ENCODE measurements around the gene STXBP5. TPM values are rescaled to one million over a fixed set of nuclear protein-coding genes. Genes with fewer than 3 reads are reported as not detected.
A peak's percentile ranks its signal among the peaks of the same experiment; 100 is the strongest.

Gene STXBP5
- total and polyA plus RNA-seq, 2 donors, result 16.1 to 16.8 TPM

DNA sequence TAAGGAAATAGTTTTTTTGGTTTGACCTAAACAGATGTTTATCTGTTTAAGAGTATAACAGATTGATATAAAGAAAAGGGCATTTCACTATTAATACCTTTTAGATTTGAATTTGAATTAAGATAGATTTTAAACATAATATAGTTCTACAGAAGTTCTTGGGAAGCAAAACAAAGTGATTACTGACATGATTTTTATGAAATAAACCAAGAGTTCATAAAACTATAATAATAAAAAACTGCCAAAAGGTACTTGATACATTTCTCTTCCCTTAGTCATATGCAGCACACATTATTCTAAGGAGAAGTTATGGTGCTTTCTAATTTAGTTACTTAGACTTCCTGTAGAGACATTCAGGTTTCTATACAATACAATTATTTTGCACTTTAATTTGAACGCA is 9.6 kb downstream of the STXBP5 start:
- DNase-seq (ENCODE audit: low read depth in 6 of 9, low spot score in 9 of 9), result no peak
- Histone ChIP-seq H3K4me1 (ENCODE audit: control insufficient read depth in 2 of 2, insufficient read depth in 2 of 2, low read length in 2 of 2) (no peaks in the 10 kb centered on the region), H3K27me3 (ENCODE audit: control insufficient read depth in 2 of 2, insufficient read depth in 1 of 2, low read length in 1 of 2) (no peaks in the 10 kb centered on the region), H3K4me3 (ENCODE audit: low read length in 2 of 2) (no peak overlapping the region), H3K36me3 (ENCODE audit: control insufficient read depth in 2 of 2, insufficient read depth in 2 of 2, low read length in 1 of 2) (peaks cover 3 to 5% of the 10 kb centered on the region in 2 donors), H3K27ac (ENCODE audit: low read depth in 1 of 2, low read length in 1 of 2) (no peak overlapping the region), H3K9me3 (ENCODE audit: control insufficient read depth in 2 of 2, insufficient read depth in 1 of 2, low read length in 1 of 2) (no peaks in the 10 kb centered on the region)
- WGBS, result 42% methylated on average over 1 of the region's 1 CpG

DNA sequence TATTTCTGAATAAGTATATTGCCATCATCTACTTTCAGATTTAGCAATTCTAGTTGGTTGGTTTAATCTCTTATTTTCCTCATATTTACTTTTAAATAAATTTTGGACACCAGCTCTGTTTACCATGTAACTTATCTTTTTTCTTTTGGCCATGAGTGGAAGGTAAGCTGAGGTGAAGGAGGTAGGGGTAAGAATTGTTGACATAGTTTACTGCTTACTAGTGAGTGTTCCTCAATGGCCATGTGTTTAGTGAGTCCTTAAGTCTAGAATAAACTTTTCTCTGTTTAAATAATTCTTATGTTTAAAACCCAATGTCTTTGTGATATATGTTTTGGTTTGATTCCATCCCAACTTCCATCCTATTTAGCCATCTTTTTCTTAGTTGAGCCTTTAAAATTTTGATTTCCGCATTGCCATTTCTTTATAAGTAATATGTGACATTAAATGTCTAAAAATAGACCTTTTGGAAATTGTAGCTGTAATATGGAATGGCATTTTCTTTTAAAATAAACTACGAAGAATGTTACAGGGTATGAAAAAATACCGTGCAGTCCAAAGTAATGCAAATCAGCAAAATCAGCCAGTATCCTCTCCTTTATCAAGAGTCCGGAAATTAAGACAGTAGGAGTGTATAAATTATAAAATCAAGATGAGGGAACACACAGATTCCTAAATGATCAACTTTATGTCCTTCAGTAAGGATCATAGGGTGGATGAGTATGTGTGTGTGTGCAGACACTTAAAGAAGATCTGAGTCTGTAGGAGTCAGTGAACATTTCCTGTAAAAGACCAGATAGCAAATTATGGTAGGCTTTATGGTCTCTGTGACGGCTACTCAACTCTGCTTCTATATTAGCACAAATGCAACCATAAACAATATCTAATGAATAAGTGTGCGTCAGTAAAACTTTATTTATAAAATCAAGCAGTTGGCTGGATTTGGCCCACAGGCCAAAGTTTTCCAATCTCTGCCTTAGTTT is 10.3 kb downstream of the STXBP5 start:
- 98% methylated on average over 6 of the region's 6 CpGs for WGBS
- Histone ChIP-seq H3K4me3 (ENCODE audit: low read length in 2 of 2) (no peak overlapping the region), H3K36me3 (ENCODE audit: control insufficient read depth in 2 of 2, insufficient read depth in 2 of 2, low read length in 1 of 2) (peaks cover 3 to 5% of the 10 kb centered on the region in 2 donors), H3K4me1 (ENCODE audit: control insufficient read depth in 2 of 2, insufficient read depth in 2 of 2, low read length in 2 of 2) (no peaks in the 10 kb centered on the region), H3K27me3 (ENCODE audit: control insufficient read depth in 2 of 2, insufficient read depth in 1 of 2, low read length in 1 of 2) (no peaks in the 10 kb centered on the region), H3K27ac (ENCODE audit: low read depth in 1 of 2, low read length in 1 of 2) (no peak overlapping the region), H3K9me3 (ENCODE audit: control insufficient read depth in 2 of 2, insufficient read depth in 1 of 2, low read length in 1 of 2) (no peaks in the 10 kb centered on the region)
- no peak for DNase-seq (ENCODE audit: low read depth in 6 of 9, low spot score in 9 of 9)

DNA sequence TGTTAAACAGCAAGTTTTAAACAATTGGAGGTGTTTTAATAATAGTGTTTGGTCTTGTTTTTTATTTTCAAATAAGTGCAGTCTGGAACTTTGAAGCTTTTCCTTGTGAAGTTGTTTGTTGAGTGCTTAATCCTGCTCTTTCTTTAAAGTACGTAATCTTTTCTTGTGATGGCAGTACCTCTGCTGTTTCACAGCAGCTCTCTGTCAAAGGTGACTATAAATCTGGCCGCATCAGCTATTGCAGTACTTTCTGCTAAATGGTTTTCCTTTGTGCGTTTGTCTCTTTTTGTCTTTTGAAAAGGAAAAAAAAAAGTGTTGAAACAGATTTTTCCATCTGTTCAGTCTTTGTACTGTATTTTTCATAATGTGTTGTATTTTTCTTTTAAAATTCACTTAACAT is 12.7 kb downstream of the STXBP5 start:
- no peak overlapping the region for H3K27ac ChIP-seq (ENCODE audit: low read depth in 1 of 2, low read length in 1 of 2)
- no peak overlapping the region for H3K4me3 ChIP-seq (ENCODE audit: low read length in 2 of 2)
- no peak for DNase-seq (ENCODE audit: low read depth in 6 of 9, low spot score in 9 of 9)
- no peaks in the 10 kb centered on the region for H3K27me3 ChIP-seq (ENCODE audit: control insufficient read depth in 2 of 2, insufficient read depth in 1 of 2, low read length in 1 of 2)
- no peaks in the 10 kb centered on the region for H3K4me1 ChIP-seq (ENCODE audit: control insufficient read depth in 2 of 2, insufficient read depth in 2 of 2, low read length in 2 of 2)
- H3K9me3 ChIP-seq (ENCODE audit: control insufficient read depth in 2 of 2, insufficient read depth in 1 of 2, low read length in 1 of 2), result no peaks in the 10 kb centered on the region
- 78% methylated on average over 3 of the region's 3 CpGs for WGBS
- H3K36me3 ChIP-seq (ENCODE audit: control insufficient read depth in 2 of 2, insufficient read depth in 2 of 2, low read length in 1 of 2), result peaks cover 3 to 5% of the 10 kb centered on the region in 2 donors

DNA sequence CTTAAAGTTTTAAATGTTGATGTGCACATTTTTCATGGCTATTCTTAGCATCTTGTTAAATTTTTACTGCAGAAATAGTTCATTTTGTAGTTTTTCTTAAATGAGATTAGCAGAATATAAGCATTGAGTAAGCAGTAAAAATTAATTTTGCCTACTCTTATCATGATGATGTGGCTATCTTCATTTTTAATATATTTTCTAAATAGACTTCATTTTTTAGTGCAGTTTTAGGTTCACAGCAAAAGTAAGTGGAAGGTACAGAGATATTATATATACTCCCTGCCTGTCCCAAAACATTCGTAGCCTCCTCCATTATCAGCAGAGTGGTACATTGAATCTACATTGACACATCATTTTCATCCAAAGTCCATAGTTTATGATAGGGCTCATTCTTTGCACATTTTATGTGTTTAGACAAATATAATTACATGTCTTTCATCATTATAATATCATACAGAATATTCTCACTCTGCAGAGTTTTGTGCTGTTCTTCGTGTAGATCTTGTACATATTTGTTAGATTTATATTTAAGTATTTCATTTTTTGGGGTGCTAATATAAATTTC is 13.7 kb downstream of the STXBP5 start:
- no peaks in the 10 kb centered on the region for H3K9me3 ChIP-seq (ENCODE audit: control insufficient read depth in 2 of 2, insufficient read depth in 1 of 2, low read length in 1 of 2)
- H3K27ac ChIP-seq (ENCODE audit: low read depth in 1 of 2, low read length in 1 of 2), result no peak overlapping the region
- no peaks in the 10 kb centered on the region for H3K27me3 ChIP-seq (ENCODE audit: control insufficient read depth in 2 of 2, insufficient read depth in 1 of 2, low read length in 1 of 2)
- H3K36me3 ChIP-seq (ENCODE audit: control insufficient read depth in 2 of 2, insufficient read depth in 2 of 2, low read length in 1 of 2), result peaks cover 5 to 6% of the 10 kb centered on the region in 2 donors
- no peaks in the 10 kb centered on the region for H3K4me1 ChIP-seq (ENCODE audit: control insufficient read depth in 2 of 2, insufficient read depth in 2 of 2, low read length in 2 of 2)
- 97% methylated on average over 2 of the region's 2 CpGs for WGBS
- H3K4me3 ChIP-seq (ENCODE audit: low read length in 2 of 2), result no peak overlapping the region
- no peak for DNase-seq (ENCODE audit: low read depth in 6 of 9, low spot score in 9 of 9)

DNA sequence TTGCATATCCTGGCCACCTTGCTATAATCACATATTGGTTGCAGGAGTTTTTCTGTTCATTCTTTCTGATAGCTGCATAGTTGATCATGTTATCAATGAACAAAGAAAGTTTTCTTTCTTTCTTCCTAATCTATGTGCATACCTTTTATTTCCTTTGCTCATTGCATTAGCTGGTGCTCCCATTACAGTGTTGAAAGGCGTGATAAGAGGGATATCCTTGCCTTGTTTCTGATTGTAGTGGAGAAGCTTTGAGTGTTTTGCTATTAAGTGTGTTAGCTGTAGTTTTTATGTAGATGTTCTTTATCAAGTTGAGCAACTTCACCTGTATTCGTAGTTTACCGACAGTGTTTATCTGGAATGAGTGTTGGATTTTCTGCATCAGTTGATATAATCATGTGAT is 14.6 kb downstream of the STXBP5 start:
- WGBS, result 97% methylated on average over 3 of the region's 3 CpGs
- Histone ChIP-seq H3K4me3 (ENCODE audit: low read length in 2 of 2) (no peak overlapping the region), H3K4me1 (ENCODE audit: control insufficient read depth in 2 of 2, insufficient read depth in 2 of 2, low read length in 2 of 2) (no peaks in the 10 kb centered on the region), H3K27ac (ENCODE audit: low read depth in 1 of 2, low read length in 1 of 2) (no peak overlapping the region), H3K9me3 (ENCODE audit: control insufficient read depth in 2 of 2, insufficient read depth in 1 of 2, low read length in 1 of 2) (no peaks in the 10 kb centered on the region), H3K36me3 (ENCODE audit: control insufficient read depth in 2 of 2, insufficient read depth in 2 of 2, low read length in 1 of 2) (peaks cover 5 to 6% of the 10 kb centered on the region in 2 donors), H3K27me3 (ENCODE audit: control insufficient read depth in 2 of 2, insufficient read depth in 1 of 2, low read length in 1 of 2) (no peaks in the 10 kb centered on the region)
- DNase-seq (ENCODE audit: low read depth in 6 of 9, low spot score in 9 of 9), result no peak

DNA sequence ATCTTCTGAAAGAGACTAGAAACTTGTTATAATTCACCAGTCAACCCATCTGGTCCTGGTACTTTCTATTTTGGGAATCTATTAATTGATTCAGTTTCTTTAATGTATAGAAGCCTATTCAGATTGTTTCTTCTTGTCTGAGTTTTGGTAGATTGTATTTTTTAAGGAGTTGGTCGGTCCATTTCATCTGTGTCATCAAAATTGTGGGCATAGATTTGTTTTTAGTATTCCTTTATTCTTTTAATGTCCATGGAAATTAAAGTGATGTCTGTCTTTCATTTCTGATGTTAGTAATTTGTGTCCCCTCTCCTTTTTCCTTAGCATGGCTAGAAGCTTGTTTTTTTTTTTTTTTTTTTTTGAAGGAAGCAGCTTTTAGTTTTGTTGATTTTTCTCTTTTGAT is 15.2 kb downstream of the STXBP5 start:
- DNase-seq (ENCODE audit: low read depth in 6 of 9, low spot score in 9 of 9), result no peak
- Histone ChIP-seq H3K27me3 (ENCODE audit: control insufficient read depth in 2 of 2, insufficient read depth in 1 of 2, low read length in 1 of 2) (no peaks in the 10 kb centered on the region), H3K4me3 (ENCODE audit: low read length in 2 of 2) (no peak overlapping the region), H3K36me3 (ENCODE audit: control insufficient read depth in 2 of 2, insufficient read depth in 2 of 2, low read length in 1 of 2) (peaks cover 5 to 6% of the 10 kb centered on the region in 2 donors), H3K4me1 (ENCODE audit: control insufficient read depth in 2 of 2, insufficient read depth in 2 of 2, low read length in 2 of 2) (no peaks in the 10 kb centered on the region), H3K9me3 (ENCODE audit: control insufficient read depth in 2 of 2, insufficient read depth in 1 of 2, low read length in 1 of 2) (no peaks in the 10 kb centered on the region), H3K27ac (ENCODE audit: low read depth in 1 of 2, low read length in 1 of 2) (no peak overlapping the region)
- WGBS, result 100% methylated on average over 1 of the region's 1 CpG

DNA sequence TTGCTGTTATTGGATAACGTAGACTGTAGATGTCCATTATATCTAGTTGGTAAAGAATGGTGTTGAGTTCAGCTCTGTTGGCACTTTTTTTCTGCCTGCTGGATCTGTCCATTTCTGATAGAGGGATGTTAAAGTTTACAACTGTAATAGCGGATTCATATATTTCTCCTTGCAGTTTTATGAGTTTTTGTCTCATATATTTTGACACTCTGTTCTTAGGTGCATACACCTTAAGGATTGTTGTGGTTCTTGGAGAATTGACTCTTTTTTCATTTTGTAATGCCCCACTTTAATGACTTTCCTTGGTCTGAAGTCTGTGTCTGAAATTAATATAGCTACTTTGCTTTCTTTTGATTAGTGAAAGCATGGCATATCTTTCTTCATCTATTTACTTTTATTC is 16.1 kb downstream of the STXBP5 start:
- no peak for DNase-seq (ENCODE audit: low read depth in 6 of 9, low spot score in 9 of 9)
- H3K9me3 ChIP-seq (ENCODE audit: control insufficient read depth in 2 of 2, insufficient read depth in 1 of 2, low read length in 1 of 2), result no peaks in the 10 kb centered on the region
- WGBS, result 98% methylated on average over 2 of the region's 2 CpGs

DNA sequence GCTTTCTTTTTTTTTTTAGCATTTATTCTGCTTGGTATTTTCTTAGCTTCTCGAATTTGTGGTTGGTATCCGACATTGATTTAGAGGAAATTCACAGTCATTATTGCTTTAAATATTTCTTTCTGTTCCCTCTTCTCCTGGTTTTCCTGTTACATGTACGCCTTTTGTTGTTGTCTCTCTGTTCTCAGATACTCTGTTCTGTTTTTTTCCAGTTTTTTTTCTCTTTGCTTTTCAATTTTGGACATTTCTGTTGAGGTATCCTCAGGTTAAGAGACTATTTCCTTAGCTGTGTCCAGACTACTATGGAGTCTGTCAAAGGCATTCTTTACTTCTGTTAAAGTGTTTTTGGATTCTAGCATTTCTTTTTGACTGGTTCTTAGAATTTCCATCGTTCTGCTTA is 17.5 kb downstream of the STXBP5 start:
- H3K9me3 ChIP-seq (ENCODE audit: control insufficient read depth in 2 of 2, insufficient read depth in 1 of 2, low read length in 1 of 2), result no peaks in the 10 kb centered on the region
- H3K4me1 ChIP-seq (ENCODE audit: control insufficient read depth in 2 of 2, insufficient read depth in 2 of 2, low read length in 2 of 2), result no peaks in the 10 kb centered on the region
- no peak overlapping the region for H3K4me3 ChIP-seq (ENCODE audit: low read length in 2 of 2)
- no peak for DNase-seq (ENCODE audit: low read depth in 6 of 9, low spot score in 9 of 9)
- no peaks in the 10 kb centered on the region for H3K27me3 ChIP-seq (ENCODE audit: control insufficient read depth in 2 of 2, insufficient read depth in 1 of 2, low read length in 1 of 2)
- H3K36me3 ChIP-seq (ENCODE audit: control insufficient read depth in 2 of 2, insufficient read depth in 2 of 2, low read length in 1 of 2), result peaks cover 5% of the 10 kb centered on the region in 2 donors
- WGBS, result 72% methylated on average over 4 of the region's 4 CpGs
- H3K27ac ChIP-seq (ENCODE audit: low read depth in 1 of 2, low read length in 1 of 2), result no peak overlapping the region

More for the DNA sequence above, 16.1 kb downstream of the STXBP5 start:
- H3K36me3 ChIP-seq (ENCODE audit: control insufficient read depth in 2 of 2, insufficient read depth in 2 of 2, low read length in 1 of 2), result peaks cover 5% of the 10 kb centered on the region in 2 donors
- no peaks in the 10 kb centered on the region for H3K4me1 ChIP-seq (ENCODE audit: control insufficient read depth in 2 of 2, insufficient read depth in 2 of 2, low read length in 2 of 2)
- no peak overlapping the region for H3K27ac ChIP-seq (ENCODE audit: low read depth in 1 of 2, low read length in 1 of 2)
- no peaks in the 10 kb centered on the region for H3K27me3 ChIP-seq (ENCODE audit: control insufficient read depth in 2 of 2, insufficient read depth in 1 of 2, low read length in 1 of 2)
- H3K4me3 ChIP-seq (ENCODE audit: low read length in 2 of 2), result no peak overlapping the region

DNA sequence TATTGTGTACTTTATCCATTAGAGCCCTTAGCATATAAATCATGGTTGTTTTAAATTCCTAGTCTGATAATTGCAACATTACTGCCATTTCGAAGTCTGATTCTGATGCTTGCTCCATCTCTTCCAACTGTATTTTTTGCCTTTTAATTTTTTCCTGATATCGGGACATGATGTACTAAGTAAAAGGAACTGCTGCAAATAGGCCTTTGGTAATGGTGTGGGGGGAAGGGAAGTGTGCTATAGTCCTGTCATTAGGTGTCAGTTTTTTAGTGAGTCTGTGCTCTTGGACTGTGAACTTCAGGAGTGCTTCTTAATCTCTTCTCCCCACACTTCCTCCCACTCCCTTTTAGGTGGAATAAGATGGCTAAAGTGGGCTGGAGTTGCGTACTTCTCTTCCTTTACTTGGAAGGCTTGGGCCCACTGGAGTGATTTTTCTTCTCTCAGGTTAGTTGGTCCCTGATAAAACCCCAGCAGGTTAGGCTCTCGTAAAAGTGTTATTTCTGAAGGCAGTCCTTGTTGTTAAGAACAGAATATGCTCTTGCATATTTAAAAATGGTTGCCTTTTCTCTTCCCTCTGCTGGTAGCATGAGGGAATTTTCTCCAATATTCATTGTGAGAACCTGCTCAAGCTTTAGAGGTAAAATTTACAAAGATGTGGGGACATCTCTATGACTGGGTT is 18.1 kb downstream of the STXBP5 start:
- H3K36me3 ChIP-seq (ENCODE audit: control insufficient read depth in 2 of 2, insufficient read depth in 2 of 2, low read length in 1 of 2), result peaks cover 5% of the 10 kb centered on the region in 2 donors
- H3K4me3 ChIP-seq (ENCODE audit: low read length in 2 of 2), result no peak overlapping the region
- no peaks in the 10 kb centered on the region for H3K9me3 ChIP-seq (ENCODE audit: control insufficient read depth in 2 of 2, insufficient read depth in 1 of 2, low read length in 1 of 2)
- no peak overlapping the region for H3K27ac ChIP-seq (ENCODE audit: low read depth in 1 of 2, low read length in 1 of 2)
- H3K27me3 ChIP-seq (ENCODE audit: control insufficient read depth in 2 of 2, insufficient read depth in 1 of 2, low read length in 1 of 2), result no peaks in the 10 kb centered on the region
- 73% methylated on average over 4 of the region's 4 CpGs for WGBS
- no peaks in the 10 kb centered on the region for H3K4me1 ChIP-seq (ENCODE audit: control insufficient read depth in 2 of 2, insufficient read depth in 2 of 2, low read length in 2 of 2)
- peak in 2 of 9 donors; percentile 17 to 46 for DNase-seq (ENCODE audit: low read depth in 6 of 9, low spot score in 9 of 9)

Data from thymus (tissue), 11 donors.